ENCODE results near the gene PRCP.

The PRCP gene

GRCh38 chr11:82790723-82791484 is 109.3 kb downstream of the PRCP start:
- H3K27ac Mint-ChIP-seq: no peak overlapping the region
- no peaks in the 10 kb centered on the region for H3K4me1 Mint-ChIP-seq (ENCODE audit: low read depth)
- no peaks in the 10 kb centered on the region for H3K27me3 Mint-ChIP-seq (ENCODE audit: low read depth)
- no peaks in the 10 kb centered on the region for H3K36me3 Mint-ChIP-seq (ENCODE audit: low read depth)
- no peak for DNase-seq (ENCODE audit: low spot score)
- H3K9me3 Mint-ChIP-seq: no peaks in the 10 kb centered on the region
- no peak overlapping the region for H3K4me3 Mint-ChIP-seq

GRCh38 chr11:82787981-82788380 is 112.2 kb downstream of the PRCP start:
- Mint-ChIP-seq H3K4me3 (no peak overlapping the region), H3K27ac (no peak overlapping the region), H3K4me1 (ENCODE audit: low read depth) (no peaks in the 10 kb centered on the region), H3K27me3 (ENCODE audit: low read depth) (peaks cover 10% of the 10 kb centered on the region), H3K36me3 (ENCODE audit: low read depth) (no peaks in the 10 kb centered on the region), H3K9me3 (no peaks in the 10 kb centered on the region)
- no peak for DNase-seq (ENCODE audit: low spot score)

GRCh38 chr11:82786836-82787235 is 113.4 kb downstream of the PRCP start:
- Mint-ChIP-seq H3K36me3 (ENCODE audit: low read depth) (no peaks in the 10 kb centered on the region), H3K4me3 (no peak overlapping the region), H3K27ac (no peak overlapping the region), H3K4me1 (ENCODE audit: low read depth) (no peaks in the 10 kb centered on the region), H3K27me3 (ENCODE audit: low read depth) (peaks cover 10% of the 10 kb centered on the region), H3K9me3 (no peaks in the 10 kb centered on the region)
- DNase-seq (ENCODE audit: low spot score): no peak

- Mint-ChIP-seq H3K27ac (no peak overlapping the region), H3K9me3 (no peaks in the 10 kb centered on the region), H3K36me3 (ENCODE audit: low read depth) (no peaks in the 10 kb centered on the region), H3K4me1 (ENCODE audit: low read depth) (no peaks in the 10 kb centered on the region), H3K27me3 (ENCODE audit: low read depth) (peaks cover 13% of the 10 kb centered on the region), H3K4me3 (no peak overlapping the region)
- DNase-seq (ENCODE audit: low spot score): no peak
Measured at GRCh38 chr11:82786001-82786400, 114.2 kb downstream of the PRCP start.

- no peaks in the 10 kb centered on the region for H3K4me1 Mint-ChIP-seq (ENCODE audit: low read depth)
- no peaks in the 10 kb centered on the region for H3K36me3 Mint-ChIP-seq (ENCODE audit: low read depth)
Measured at GRCh38 chr11:82782825-82783374, 117.3 kb downstream of the PRCP start.

GRCh38 chr11:82778776-82779175 is 121.5 kb downstream of the PRCP start:
- no peaks in the 10 kb centered on the region for H3K9me3 Mint-ChIP-seq
- peaks cover 27% of the 10 kb centered on the region for H3K27me3 Mint-ChIP-seq (ENCODE audit: low read depth)

More at GRCh38 chr11:82782825-82783374, 117.3 kb downstream of the PRCP start:
- Mint-ChIP-seq H3K27ac (no peak overlapping the region), H3K4me3 (no peak overlapping the region), H3K9me3 (no peaks in the 10 kb centered on the region), H3K27me3 (ENCODE audit: low read depth) (peaks cover 18% of the 10 kb centered on the region)
- DNase-seq (ENCODE audit: low spot score): no peak

GRCh38 chr11:82776377-82776776 is 123.9 kb downstream of the PRCP start:
- H3K9me3 Mint-ChIP-seq: no peaks in the 10 kb centered on the region
- DNase-seq (ENCODE audit: low spot score): no peak
- H3K27me3 Mint-ChIP-seq (ENCODE audit: low read depth): peaks cover 19% of the 10 kb centered on the region
- H3K27ac Mint-ChIP-seq: no peak overlapping the region
- no peak overlapping the region for H3K4me3 Mint-ChIP-seq
- H3K4me1 Mint-ChIP-seq (ENCODE audit: low read depth): peaks cover 2% of the 10 kb centered on the region
- no peaks in the 10 kb centered on the region for H3K36me3 Mint-ChIP-seq (ENCODE audit: low read depth)

More at GRCh38 chr11:82778776-82779175, 121.5 kb downstream of the PRCP start:
- Mint-ChIP-seq H3K36me3 (ENCODE audit: low read depth) (no peaks in the 10 kb centered on the region), H3K4me3 (no peak overlapping the region), H3K27ac (no peak overlapping the region), H3K4me1 (ENCODE audit: low read depth) (peaks cover 2% of the 10 kb centered on the region)
- no peak for DNase-seq (ENCODE audit: low spot score)

GRCh38 chr11:82775736-82776346 is 124.4 kb downstream of the PRCP start:
- Mint-ChIP-seq H3K9me3 (no peaks in the 10 kb centered on the region), H3K4me3 (no peak overlapping the region), H3K4me1 (ENCODE audit: low read depth) (peaks cover 2% of the 10 kb centered on the region), H3K27me3 (ENCODE audit: low read depth) (peaks cover 18% of the 10 kb centered on the region), H3K36me3 (ENCODE audit: low read depth) (no peaks in the 10 kb centered on the region), H3K27ac (no peak overlapping the region)
- DNase-seq (ENCODE audit: low spot score): peak; percentile 26

- no peaks in the 10 kb centered on the region for H3K9me3 Mint-ChIP-seq
- no peak for DNase-seq (ENCODE audit: low spot score)
- no peak overlapping the region for H3K27ac Mint-ChIP-seq
- H3K4me3 Mint-ChIP-seq: no peak overlapping the region
- H3K4me1 Mint-ChIP-seq (ENCODE audit: low read depth): peaks cover 2% of the 10 kb centered on the region
- peaks cover 18% of the 10 kb centered on the region for H3K27me3 Mint-ChIP-seq (ENCODE audit: low read depth)
- H3K36me3 Mint-ChIP-seq (ENCODE audit: low read depth): no peaks in the 10 kb centered on the region
Measured at GRCh38 chr11:82775218-82775617, 125.0 kb downstream of the PRCP start.

Measured in T-helper 2 cell treated with Interferon-gamma antibody and Interleukin-4, amounts not matched to agents 5 μg/mL and 100 μg/mL, for 36 hours (primary cell).